ENCODE results near the gene FIBCD1.
"Not testable (repeated sequence)": the region's sequence is repeated elsewhere in the genome, so short reads cannot be mapped to it uniquely, and the experiment has no call there.

Gene FIBCD1

DNA sequence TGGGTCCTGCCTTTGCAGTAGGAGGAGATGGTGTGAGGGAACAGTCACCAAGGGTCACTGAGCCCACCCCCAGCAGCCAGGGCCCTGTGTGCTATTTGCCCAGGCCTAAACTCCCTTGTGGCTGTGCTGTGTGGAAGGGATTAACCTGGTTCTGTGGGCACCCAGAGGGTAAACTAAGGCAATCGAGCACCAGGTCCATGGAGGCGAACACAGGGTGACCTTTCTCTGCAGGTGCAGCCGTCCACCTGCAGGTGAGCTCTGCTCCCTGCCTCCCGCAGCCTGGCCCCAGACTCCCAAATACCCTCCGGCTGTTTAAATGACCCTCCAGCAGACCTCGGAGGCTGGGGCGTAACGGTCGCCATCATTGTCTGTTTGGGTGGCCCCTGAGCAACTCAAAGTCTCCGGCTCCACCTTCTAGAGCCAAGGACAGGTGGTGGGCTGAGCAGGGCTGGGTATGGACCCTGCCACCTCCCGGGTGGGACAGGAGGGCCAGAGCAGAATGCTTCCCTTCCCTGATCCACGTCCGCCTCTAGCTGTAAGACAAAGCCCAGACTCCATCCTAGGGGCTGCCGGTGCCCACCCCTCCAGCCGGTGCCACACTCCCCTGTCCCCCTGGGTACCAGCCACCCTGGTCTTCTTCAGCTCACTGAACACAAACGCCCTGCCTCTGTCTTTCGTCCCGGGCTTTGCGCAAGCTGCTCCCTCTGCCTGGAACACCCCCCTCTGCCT, 34.1 kb upstream of the FIBCD1 start:
- no peak for DNase-seq

DNA sequence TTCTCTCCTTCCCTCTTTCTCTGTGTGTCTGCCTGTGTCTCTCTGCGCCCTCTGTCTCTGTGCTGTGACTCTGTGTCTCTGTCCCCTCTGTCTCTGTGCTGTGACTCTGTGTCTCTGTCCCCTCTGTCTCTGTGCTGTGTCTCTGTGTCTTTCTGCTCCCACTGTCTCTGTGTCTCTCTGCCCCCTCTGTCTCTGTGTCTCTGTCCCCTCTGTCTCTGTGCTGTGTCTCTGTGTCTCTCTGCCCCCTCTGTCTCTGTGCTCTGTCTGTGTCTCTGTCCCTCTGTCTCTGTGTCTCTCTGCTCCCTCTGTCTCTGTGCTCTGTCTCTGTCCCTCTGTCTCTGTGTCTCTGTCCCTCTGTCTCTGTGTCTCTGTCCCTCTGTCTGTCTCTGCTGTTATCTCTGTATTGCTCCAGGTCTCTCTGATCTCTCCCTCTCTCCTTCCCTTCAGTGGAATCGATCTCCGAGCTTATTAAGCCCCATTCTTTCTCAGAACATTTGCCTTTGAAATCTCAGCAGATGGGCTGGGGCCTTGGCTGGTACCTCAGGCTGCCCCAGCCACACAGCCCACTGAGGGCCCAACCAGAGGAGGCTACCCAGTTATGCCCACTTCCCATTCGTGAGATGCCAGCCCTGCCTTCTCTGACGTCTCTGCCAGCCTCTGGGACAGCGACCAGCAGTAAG, 33.4 kb upstream of the FIBCD1 start:
- no peak for DNase-seq

DNA sequence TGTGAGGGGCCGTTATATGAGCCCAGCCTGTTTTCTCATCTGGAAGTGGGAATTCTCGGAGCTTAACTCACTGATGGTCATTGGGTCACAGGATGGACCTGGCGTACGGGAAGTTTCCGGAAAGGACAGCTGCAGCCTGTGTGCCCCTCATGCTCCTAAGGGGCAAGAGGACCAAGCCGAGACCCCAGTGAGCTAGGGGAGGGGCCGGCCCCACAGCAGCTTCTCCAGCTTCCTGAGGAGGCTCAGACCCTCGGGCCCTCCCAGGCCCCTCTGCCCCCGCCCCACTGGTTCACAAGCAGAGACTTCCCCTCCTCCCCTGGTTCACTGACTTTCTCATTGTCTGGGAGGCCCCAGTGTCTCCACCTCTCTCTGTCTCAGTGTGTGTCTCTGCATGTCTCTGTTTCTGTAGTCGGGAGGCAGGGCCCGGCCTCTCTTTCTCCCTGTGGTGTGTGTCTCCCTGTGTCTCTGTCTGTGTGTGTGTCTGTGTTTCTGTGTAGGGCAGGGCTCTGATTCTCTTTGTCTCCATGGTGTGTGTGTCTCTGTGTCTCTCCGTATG, 32.3 kb upstream of the FIBCD1 start:
- no peak for DNase-seq

DNA sequence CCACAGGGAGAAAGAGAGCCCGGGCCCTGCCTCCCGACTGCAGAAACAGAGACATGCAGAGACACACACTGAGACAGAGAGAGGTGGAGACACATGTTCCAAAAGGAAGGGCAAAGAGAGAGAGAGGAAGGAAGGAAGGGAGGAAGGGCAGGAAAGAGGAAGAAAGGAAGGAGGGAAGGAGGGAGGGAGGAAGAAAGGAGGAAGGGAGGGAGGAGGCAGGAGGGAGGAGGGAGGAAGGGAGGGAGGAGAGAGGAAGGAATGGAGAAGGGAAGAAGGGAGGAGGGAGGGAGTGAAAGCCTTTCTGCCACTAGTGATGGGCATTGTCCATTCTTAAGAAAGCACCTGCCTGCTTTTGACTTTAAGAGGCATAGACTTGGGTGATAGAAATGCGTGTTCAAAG, 31.8 kb upstream of the FIBCD1 start:
- DNase-seq: no peak

DNA sequence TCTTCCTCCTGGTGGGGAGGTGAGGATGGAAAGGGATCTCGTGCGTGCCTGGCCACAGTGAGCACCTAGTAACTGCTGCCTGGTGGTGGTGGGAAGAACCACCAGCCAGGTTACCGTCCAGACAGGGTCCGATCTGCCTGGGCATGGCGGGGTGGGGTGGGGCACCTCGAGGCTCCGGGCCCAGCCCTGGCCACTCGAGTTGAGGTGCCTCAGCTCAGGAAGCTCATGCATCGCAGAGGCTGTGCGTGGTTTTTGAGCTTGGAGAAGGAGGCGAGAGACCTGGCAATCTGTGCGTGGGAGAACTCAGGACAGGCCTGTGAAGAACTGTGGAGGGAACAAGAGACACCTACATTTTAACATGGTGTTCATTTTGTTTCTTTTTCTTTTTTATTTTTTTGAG, 31.0 kb upstream of the FIBCD1 start:
- DNase-seq: no peak

DNA sequence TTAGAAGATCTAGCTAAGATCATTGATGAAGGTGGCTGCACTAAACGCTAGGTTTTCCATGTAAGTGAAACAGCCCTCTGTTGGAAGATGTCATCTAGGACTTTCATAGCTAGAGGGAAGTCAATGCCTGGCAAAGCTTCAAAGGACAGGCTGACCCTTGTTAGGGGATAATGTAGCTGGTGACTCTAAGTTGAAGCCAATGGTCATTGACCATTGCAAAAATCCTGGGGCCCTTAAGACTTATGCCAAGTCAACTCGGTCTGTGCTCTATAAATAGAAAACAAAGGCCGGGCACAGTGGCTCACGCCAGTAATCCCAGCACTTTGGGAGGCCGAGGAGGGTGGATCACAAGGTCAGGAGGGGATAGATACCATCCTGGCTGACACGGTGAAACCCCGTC, 26.6 kb upstream of the FIBCD1 start:
- DNase-seq: no peak

DNA sequence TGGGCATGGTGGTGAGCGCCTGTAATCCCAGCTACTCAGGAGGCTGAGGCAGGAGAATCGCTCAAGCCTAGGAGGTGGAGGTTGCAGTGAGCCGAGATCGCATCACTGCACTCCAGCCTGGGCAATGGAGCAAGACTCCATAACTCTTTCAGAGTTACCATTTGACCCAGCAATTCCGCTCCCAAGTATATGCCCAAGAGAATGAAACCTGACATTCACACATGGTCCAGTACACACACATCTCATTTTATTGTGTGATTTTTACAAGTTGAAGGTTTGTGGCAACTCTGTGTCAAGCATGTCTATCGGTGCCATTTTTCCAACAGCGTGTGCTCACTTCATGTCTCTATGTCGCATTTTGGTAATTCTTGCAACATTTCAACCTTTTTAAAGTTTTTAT, 24.9 kb upstream of the FIBCD1 start:
- DNase-seq: no peak

DNA sequence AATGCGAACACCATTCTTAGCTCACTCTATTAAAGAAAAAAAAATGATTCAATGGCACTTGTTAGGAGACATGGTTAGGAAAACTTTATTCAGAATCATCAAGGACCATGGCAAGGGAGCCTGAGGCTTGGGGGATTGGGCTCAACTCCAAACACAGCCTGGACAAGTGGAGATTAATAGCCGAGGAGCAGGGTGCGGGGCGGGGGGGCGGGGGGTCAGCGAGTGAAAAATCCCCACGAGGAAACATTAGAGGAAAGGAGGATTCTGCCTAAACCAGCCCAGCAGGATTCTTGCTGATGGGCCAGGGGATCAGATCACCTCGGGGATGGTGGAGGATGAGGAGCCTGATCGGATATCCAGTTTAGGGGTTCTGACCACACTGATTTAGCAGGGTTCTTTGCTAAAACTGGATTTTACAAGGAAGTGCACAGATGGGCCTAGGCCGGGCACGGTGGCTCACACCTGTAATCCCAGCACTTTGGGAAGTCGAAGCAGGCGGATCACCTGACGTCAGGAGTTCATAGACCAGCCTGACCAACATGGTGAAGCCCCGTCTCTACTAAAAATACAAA, 24.4 kb upstream of the FIBCD1 start:
- DNase-seq: no peak

DNA sequence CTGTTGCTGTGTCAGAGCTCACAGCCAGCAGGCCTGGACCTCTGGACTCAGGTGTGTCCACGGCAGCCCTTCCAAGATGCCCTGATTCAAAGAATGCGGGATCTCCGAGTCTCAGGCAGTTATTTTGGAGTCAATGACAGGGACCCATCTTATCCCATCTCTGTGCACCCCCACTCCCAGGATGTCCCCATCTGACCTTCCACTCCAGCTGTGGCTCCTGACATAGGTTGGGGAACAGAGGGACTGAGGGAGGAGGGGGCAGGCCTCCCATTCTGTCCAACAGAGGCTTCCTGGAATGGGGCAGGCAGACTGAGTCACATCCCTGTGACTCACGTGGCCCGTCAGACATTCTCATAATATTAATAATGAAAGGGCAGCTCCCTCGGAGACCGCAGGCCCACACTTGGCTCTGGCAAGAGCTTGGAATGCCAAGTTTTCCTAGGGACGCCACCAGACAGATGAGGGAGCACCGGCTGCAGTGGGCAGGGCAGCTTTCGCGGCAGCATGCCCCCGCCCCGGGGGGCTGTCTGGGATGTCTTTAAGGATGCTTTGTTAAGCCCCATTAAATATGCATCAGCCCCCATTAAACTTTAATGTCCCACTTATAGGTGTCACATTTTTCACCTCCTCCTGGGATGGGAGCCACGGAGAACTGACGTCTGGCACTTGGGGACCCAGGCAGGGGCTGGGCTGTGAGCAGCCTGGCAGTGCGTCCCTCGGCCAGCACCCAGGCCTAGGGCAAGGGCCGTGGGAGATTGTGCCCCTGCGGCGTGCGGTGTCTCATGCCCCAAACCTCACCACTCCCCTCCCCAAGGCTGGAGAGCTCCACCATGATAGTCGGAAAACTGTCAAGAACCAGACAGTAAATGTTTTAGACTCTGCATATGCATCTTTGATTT, 23.6 kb upstream of the FIBCD1 start:
- no peak for DNase-seq

DNA sequence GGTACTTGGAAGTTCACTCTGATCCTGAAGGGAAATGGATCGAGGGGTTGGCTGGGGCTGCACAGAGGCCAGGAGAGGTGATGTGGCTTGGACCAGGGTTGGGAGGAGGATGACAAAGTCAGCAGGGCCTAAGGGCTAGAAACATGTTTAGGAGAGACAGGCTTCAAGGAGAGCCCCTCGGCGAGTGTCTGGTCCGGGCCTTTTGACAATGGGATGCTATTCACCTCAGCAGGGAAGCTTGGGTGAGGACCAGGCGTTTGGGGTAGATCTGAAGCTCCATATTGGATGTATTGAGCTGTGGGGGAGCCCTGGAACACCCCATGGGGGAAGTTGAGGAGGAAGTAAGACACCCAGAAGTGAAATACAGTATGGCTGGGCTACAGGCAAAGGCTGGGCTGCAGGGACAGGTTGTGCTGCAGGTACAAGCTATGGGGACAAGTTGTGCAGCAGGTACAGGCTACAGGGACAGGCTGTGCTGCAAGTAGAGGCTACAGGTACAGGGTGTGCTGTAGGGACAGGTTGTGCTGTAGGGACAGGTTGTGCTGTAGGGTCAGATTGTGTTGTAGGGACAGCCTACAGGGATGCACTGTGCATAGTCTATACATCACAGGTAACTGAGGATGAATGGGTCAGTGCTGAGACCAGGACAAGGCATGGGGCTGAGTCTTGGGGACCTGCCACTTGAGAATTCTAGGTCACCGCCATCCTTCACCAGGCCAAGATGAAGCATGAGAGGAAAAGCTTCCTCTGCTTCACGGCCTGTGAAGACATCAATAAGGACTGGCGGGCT, 22.7 kb upstream of the FIBCD1 start:
- DNase-seq: no peak

DNA sequence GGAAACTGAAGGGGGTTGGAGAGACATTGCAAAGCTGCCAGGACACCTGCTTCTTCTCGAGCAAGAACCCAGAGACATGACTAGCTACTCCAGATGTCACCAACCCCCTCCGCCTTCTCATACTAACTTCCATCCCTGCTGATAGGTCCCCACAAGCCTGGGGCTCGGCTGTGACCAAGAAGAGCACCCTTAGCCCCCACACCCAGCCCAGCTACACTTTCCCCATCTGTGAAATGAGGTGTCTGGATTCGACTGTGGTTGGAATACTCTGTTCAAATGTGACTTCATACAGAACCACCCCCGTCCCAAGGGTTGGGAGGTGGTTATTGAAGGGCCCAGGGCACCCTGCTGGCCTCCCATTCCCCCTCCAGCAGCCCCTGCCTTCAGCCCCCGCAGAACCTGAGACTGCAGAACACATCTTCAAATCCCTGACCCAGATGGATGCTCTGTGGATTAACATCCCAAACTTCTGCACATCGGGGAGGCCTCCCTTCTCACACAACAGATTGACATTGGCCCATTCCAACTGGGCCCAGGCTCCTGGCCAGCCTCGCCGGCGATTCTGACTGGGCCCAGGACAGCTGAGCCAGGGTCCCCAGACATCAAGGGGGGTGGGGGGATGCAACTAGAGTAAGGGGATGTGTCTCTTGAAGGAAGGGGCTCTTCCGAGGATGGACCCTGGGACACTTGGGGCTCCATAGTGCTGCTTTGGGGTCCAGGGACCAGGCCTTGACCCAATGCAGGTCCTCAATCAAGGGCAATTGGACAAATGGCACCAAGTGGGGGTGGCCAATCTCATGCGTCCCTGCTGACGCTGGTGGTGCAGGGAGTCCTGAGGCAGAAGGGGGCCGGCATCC, 21.7 kb upstream of the FIBCD1 start:
- no peak for DNase-seq

DNA sequence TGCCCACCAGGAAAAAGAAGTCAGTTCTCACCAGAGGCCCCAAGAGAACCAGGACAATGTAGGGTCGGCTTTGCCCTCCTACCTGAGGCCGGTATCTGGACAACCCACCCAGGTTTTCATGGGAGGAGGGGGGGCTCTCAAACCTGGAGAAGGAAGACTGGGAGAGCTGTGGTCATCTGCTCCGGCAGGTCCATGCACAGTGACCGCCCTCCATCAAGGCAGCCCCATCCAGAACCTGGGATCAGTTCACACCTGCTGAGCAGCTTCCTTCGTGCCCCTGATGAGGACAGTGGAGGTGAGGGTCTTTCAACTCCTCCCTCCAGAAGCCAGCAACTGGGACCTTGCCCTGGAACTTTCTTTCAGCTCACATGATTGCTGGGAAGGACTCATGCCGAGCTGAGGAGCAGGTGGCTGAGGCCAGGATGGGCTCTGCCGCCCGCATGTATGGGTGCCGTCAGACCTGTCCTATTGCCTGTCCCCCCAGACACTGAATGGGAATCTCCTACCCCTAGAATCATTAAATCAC, 20.8 kb upstream of the FIBCD1 start:
- DNase-seq: no peak

DNA sequence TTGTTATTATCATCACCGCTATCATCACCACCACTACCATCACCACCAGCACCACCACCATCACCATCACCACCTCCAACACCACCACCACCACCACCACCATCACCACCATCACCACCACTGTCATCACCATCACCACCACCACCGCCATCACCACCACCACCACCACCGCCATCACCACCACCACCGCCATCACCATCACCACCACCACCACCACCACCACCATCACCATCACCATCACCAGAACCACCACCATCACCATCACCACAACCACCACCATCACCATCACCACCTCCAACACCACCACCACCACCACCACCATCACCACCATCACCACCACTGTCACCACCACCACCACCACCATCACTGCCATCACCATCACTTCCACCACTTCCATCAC, 19.5 kb upstream of the FIBCD1 start:
- DNase-seq: not testable (repeated sequence)

DNA sequence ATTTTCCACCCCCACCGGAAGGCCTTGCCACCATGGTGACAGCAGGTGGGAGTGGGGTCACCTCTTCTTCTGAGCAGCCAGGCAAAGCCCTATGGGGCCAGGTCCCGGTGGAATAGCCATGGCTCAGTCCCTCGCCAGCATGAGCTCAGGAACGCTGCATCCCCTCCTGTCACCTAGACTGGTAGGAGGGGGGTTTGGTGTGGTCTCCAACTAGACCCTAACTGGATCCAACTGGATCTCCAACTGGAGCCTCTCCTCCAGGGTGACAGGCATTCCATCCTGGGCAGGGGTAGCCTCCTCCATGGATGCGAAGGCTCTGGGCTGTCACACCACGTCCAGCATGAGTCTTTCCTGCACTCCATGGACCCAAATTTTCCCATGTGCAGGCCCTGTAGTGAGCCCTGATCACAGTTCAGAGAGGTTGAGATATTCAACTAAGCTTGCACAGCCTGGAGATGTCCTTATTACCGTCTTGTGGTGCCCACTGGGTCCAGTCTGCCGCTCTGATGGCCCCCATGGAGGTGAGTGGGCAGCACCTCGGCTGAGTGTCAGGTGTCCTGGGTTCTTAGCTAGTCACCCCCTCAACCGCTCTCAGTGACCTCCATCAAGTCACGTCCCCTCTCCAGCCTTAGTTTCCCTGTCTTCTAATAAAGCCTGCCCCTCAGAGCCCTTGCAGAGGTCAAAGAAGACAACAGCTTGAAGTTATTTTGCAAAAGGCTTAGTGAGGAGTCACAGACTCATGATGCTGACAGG, 18.6 kb upstream of the FIBCD1 start:
- no peak for DNase-seq

DNA sequence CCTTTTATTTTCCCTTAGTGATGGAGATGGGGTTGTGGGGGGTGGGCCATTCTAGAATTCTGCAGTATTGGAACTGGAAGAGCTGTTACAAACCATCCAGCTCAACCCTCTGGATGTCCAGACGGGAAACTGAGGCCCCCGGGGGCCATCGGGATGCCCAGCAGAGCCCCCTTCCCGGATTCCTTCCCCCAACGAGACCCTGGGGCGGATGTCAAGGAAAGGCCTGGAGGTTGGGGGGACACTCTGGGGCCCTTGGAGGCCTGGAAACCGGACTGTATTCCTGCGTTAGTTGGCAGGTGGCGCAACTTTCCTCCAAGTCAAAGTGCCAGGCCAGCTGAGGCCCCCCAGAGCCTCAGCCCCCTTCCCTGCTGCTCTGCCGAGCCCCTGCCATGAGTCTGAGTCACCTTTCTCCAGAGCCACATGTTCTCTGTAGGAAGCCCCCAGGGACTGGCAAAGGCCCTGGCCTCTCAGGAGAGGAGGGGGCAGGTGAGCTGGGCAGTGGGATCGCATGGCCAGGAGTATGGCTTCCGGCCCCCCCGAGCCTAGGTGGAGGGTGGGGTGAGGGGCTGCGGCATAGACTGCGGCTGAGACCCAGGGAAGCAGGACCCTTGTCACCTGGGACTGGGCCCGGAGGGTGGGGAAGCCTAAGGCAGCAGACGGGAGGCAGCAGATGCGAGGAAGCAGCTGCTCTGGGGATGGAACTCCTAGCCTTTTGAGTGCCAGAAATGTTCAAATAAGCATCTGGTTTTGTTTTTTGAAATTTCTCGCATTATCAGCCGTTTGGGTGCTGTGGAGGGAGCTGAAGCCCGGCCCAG, 17.8 kb upstream of the FIBCD1 start:
- DNase-seq: no peak

DNA sequence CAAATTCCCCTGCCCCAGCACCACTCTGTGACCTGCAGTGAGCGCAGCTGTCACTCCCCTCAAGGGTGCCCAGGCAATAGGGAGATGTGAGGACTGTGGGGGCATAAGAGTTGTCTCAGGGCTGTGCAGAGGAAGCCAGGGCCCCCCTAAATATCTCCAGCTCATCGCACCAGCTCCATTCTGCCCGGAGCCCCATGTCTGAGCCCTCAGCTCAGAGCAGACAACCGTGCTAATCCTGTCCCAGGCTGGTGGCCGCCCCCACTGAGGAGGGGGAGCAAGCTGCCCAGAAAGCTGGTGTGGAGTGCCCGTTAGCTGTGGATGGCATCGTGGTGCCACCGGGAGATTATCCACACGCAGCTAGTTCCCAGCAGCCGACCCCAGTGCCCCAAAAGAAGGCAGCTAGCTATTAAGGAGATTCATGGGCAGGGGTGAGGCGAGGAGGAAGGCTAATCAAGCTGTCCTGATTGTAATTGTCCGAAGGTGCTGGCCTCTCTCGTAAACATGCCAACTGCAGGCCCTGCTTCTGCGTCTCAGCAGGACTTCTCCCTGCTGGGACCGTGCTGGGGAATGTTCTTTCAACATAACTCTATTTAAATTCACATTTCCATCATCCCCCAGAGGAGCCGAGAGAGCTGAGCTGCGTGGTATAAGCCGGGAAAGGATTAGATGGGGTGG, 17.0 kb upstream of the FIBCD1 start:
- DNase-seq: no peak

DNA sequence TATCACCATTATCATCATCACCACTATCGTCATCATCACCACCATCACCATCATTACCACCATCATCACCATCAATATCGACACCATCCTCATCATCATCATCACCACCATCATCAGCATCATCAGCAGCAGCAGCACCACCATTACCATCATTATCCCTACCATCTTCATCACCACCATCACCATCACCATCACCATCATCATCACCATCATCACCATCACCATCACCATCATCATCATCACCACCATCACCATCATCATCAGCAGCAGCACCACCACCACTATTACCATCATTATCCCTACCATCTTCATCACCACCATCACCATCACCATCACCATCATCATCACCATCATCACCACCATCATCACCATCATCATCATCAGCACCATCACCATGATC, 15.9 kb upstream of the FIBCD1 start:
- DNase-seq: not testable (repeated sequence)

DNA sequence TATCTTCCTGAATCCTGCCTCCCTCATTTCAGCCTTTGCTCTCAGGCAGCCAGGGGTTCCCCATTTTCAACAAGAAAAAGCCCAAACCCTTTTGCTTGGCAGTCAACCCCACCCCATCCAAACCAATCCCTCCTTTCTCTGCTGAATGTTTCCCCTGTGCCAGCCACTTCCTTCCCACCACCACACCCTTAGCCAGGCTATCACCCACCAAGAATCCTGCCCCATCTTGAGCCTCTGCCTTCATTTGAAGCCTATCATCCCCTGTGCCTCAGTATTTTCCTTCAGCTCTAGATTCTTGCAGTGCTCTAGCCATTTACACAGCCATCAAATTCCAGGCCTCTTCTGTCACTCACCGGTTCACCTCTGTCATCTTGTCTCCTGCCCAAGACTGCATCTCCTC, 15.3 kb upstream of the FIBCD1 start:
- no peak for DNase-seq
